Adrenal gland (tissue), 5 donors: ENCODE measurements around the gene CHMP1A.

Experiments
- CTCF ChIP-seq, 6 experiments: fragments of 450-650 bp in 4 of 6; fragments of 200-600 bp in 2 of 6; sonication (generic) in 1 of 6; IDR thresholded peaks; 1 replicate in 5 of 6; 2 replicates in 1 of 6; pipeline versions ENCODE4 v1.5.1 to v1.8.0; 2016 to 2021; ENCODE audit warnings: antibody characterized with exemption in 6 of 6, mild to moderate bottlenecking in 2 of 6, moderate library complexity in 1 of 6
- POLR2A ChIP-seq, 2 donors: fragments of 450-650 bp; IDR thresholded peaks; one replicate each; pipeline ENCODE4 v1.6.1; 2017; ENCODE audit warnings: antibody characterized with exemption in 2 of 2, mild to moderate bottlenecking in 2 of 2, moderate library complexity in 1 of 2
- donor health status: DM: no; HTN: no; CAD: no.

- no peak for TF ChIP-seq CTCF (IDR thresholded peaks at IDR 0.05)
- no peak for TF ChIP-seq POLR2A (IDR thresholded peaks at IDR 0.05)
Measured at GRCh38 chr16:89620406-89620841, 37.1 kb downstream of the CHMP1A start.
